HCT116 (cell line): Measurements from ENCODE around the gene LGI2.

ENCODE experiments used
- CBX3 ChIP-seq: IDR thresholded peaks from 2 replicates; pipeline ENCODE4 v1.6.1; 2012; ENCODE audit warnings: low read depth
- EZH2 ChIP-seq: fragments of 200-600 bp; sonication (generic); IDR thresholded peaks from 2 replicates; pipeline ENCODE4 v1.6.1; 2017; ENCODE audit warnings: antibody characterized with exemption, mixed run types
- POLR2AphosphoS5 ChIP-seq: IDR thresholded peaks from 2 replicates; pipeline ENCODE4 v1.6.1; 2011; ENCODE audit warnings: mild to moderate bottlenecking, low read depth, low read length, moderate library complexity
- TF ChIP-seq, protein P1 (sequence below), 3 experiments: fragments of 200-600 bp in 1 of 3; sonication (generic) in 1 of 3; IDR thresholded peaks in 2 of 3; conservative IDR thresholded peaks in 1 of 3; 2 replicates each; pipeline ENCODE4 v1.5.1; 2012 to 2017; ENCODE audit warnings: low read depth in 2 of 3, low read length in 2 of 3, antibody characterized with exemption in 1 of 3, borderline replicate concordance in 1 of 3, control low read depth in 1 of 3, mild to moderate bottlenecking in 1 of 3, mixed read lengths in 1 of 3, mixed run types in 1 of 3, moderate library complexity in 1 of 3; ENCODE audit not compliant: insufficient read depth in 1 of 3
- TF ChIP-seq, protein P2 (sequence below): IDR thresholded peaks from 2 replicates; pipeline ENCODE4 v1.6.1; 2011; ENCODE audit warnings: mild to moderate bottlenecking, low read length, moderate library complexity; ENCODE audit not compliant: insufficient replicate concordance; ENCODE audit errors: extremely low read depth

DNA sequence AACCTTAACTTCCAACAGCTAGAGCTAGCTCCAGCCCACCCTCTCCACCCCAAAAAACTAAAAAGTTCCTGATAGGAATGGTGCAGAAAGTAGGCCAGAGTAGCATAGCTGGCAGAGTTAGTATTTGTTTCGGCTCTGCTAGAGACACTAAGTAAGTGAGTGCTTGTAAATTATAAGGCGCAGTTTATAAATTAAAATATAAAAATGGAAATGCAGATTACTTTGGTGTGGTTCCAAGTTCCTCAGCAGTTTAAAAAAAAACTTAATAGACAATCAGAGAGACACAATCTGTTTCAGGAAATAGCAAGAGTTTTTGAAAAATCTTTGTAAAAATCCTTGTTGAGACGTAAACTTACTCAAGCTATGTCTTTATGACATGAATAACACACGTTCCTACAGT is 2.8 kb upstream of the LGI2 start:
- TF ChIP-seq, protein P1, sequence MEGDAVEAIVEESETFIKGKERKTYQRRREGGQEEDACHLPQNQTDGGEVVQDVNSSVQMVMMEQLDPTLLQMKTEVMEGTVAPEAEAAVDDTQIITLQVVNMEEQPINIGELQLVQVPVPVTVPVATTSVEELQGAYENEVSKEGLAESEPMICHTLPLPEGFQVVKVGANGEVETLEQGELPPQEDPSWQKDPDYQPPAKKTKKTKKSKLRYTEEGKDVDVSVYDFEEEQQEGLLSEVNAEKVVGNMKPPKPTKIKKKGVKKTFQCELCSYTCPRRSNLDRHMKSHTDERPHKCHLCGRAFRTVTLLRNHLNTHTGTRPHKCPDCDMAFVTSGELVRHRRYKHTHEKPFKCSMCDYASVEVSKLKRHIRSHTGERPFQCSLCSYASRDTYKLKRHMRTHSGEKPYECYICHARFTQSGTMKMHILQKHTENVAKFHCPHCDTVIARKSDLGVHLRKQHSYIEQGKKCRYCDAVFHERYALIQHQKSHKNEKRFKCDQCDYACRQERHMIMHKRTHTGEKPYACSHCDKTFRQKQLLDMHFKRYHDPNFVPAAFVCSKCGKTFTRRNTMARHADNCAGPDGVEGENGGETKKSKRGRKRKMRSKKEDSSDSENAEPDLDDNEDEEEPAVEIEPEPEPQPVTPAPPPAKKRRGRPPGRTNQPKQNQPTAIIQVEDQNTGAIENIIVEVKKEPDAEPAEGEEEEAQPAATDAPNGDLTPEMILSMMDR (IDR thresholded peaks at IDR 0.05 in 2 of 3, conservative IDR thresholded peaks at IDR 0.05 in 1 of 3; ENCODE audit: borderline replicate concordance in 1 of 3, insufficient read depth in 1 of 3, low read depth in 2 of 3, low read length in 2 of 3), result no peak
- TF ChIP-seq, protein P2, sequence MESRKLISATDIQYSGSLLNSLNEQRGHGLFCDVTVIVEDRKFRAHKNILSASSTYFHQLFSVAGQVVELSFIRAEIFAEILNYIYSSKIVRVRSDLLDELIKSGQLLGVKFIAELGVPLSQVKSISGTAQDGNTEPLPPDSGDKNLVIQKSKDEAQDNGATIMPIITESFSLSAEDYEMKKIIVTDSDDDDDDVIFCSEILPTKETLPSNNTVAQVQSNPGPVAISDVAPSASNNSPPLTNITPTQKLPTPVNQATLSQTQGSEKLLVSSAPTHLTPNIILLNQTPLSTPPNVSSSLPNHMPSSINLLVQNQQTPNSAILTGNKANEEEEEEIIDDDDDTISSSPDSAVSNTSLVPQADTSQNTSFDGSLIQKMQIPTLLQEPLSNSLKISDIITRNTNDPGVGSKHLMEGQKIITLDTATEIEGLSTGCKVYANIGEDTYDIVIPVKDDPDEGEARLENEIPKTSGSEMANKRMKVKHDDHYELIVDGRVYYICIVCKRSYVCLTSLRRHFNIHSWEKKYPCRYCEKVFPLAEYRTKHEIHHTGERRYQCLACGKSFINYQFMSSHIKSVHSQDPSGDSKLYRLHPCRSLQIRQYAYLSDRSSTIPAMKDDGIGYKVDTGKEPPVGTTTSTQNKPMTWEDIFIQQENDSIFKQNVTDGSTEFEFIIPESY, result no peak
- TF ChIP-seq EZH2 (no peak), CBX3 (no peak), POLR2AphosphoS5 (no peak)
